IMR-90 (cell line): ENCODE results near the gene CMKLR1. TPM values are rescaled to one million over a fixed set of nuclear protein-coding genes. Genes with fewer than 3 reads are reported as not detected.

Experiments used
- ATAC-seq: fragments of 200-7000 bp; cut with Tn5 transposase; 2 replicates; pipeline ENCODE4 v1.9.1; 2020; ENCODE audit warnings: low read depth, mild to moderate bottlenecking, moderate library complexity
- BruUV-seq: library from RNA; stranded (reverse); fragments of 400-500 nt; replicated peaks from 2 replicates; lab custom pipeline; 2021; lab: Mats Ljungman, UMichigan
- CTCF ChIA-PET: fragments of 300-600 bp; formaldehyde crosslinking; extraction: SDS; loops from one replicate; lab custom pipeline; 2021; ENCODE audit warnings: antibody characterized with exemption; lab: Yijun Ruan, JAX
- POLR2A ChIA-PET: fragments of 300-600 bp; sonication (Branson Sonifier 250); formaldehyde crosslinking; loops from one replicate; lab custom pipeline; 2022; ENCODE audit warnings: antibody characterized with exemption; ENCODE audit not compliant: unreplicated experiment; lab: Charles Lee
- DNase-seq: peaks from one replicate; pipeline ENCODE4 v3.0.0; 2013
- H2AFZ ChIP-seq: replicated peaks from 2 replicates; pipeline ENCODE3; 2013; ENCODE audit warnings: low read length, mild to moderate bottlenecking; ENCODE audit not compliant: poor library complexity
- H2AK5ac ChIP-seq: 2 replicates; pipeline ENCODE4 v1.6.1; 2013; ENCODE audit warnings: low read depth, low read length, inconsistent platforms
- H2AK9ac ChIP-seq: replicated peaks from 2 replicates; pipeline ENCODE3; 2013; ENCODE audit warnings: mild to moderate bottlenecking, low read depth, low read length, moderate library complexity; ENCODE audit not compliant: poor library complexity
- H2BK120ac ChIP-seq: 2 replicates; pipeline ENCODE4 v1.6.1; 2013; ENCODE audit warnings: low read depth, low read length, inconsistent platforms
- H2BK15ac ChIP-seq: 3 replicates; pipeline ENCODE4 v1.6.1; 2013; ENCODE audit warnings: low read depth, low read length, inconsistent platforms
- H2BK20ac ChIP-seq: 2 replicates; pipeline ENCODE4 v1.6.1; 2013; ENCODE audit warnings: low read depth, mild to moderate bottlenecking, inconsistent platforms, low read length, moderate library complexity
- H2BK5ac ChIP-seq: 2 replicates; pipeline ENCODE4 v1.6.1; 2013; ENCODE audit warnings: mild to moderate bottlenecking, low read depth, low read length, inconsistent platforms; ENCODE audit not compliant: poor library complexity, severe bottlenecking
- H3K14ac ChIP-seq: replicated peaks from 2 replicates; pipeline ENCODE4 v1.6.1; 2013; ENCODE audit warnings: low read depth, low read length, inconsistent platforms
- H3K18ac ChIP-seq: 2 replicates; pipeline ENCODE4 v1.6.1; 2013; ENCODE audit warnings: low read depth, low read length, control low read depth
- H3K23ac ChIP-seq: 2 replicates; pipeline ENCODE4 v1.6.1; 2013; ENCODE audit warnings: low read depth, low read length, inconsistent platforms
- H3K27ac ChIP-seq: 2 replicates; pipeline ENCODE4 v1.5.1; 2013; ENCODE audit warnings: mild to moderate bottlenecking, control low read depth, low read length; ENCODE audit not compliant: insufficient read depth
- H3K27me3 ChIP-seq: 2 replicates; pipeline ENCODE4 v1.6.1; 2013; ENCODE audit warnings: low read length; ENCODE audit not compliant: control insufficient read depth, insufficient read depth
- H3K36me3 ChIP-seq: 2 replicates; pipeline ENCODE4 v1.6.1; 2013; ENCODE audit warnings: low read length, mixed read lengths; ENCODE audit not compliant: control insufficient read depth, insufficient read depth
- H3K4ac ChIP-seq: 2 replicates; pipeline ENCODE4 v1.6.1; 2013; ENCODE audit warnings: low read depth, low read length, inconsistent platforms
- H3K4me1 ChIP-seq: 2 replicates; pipeline ENCODE4 v1.6.1; 2013; ENCODE audit warnings: low read length, mixed read lengths; ENCODE audit not compliant: control insufficient read depth, insufficient read depth
- H3K4me2 ChIP-seq: 2 replicates; pipeline ENCODE4 v1.6.1; 2013; ENCODE audit warnings: low read depth, mild to moderate bottlenecking, control low read depth, low read length, moderate library complexity
- H3K4me3 ChIP-seq: 2 replicates; pipeline ENCODE4 v1.5.1; 2013; ENCODE audit warnings: low read depth, mild to moderate bottlenecking, control low read depth, low read length, moderate library complexity; ENCODE audit not compliant: insufficient read depth
- H3K56ac ChIP-seq: 2 replicates; pipeline ENCODE4 v1.6.1; 2013; ENCODE audit warnings: low read length, inconsistent platforms; ENCODE audit not compliant: insufficient read depth; ENCODE audit errors: extremely low read depth
- H3K79me1 ChIP-seq, 2 experiments: 2 replicates each; pipeline ENCODE4 v1.6.1; 2013; ENCODE audit warnings: low read length in 2 of 2, inconsistent platforms in 1 of 2, low read depth in 1 of 2
- H3K9ac ChIP-seq: 2 replicates; pipeline ENCODE4 v1.6.1; 2013; ENCODE audit warnings: low read depth, low read length, control low read depth
- H3K9me1 ChIP-seq: 2 replicates; pipeline ENCODE4 v1.6.1; 2013; ENCODE audit warnings: low read length, inconsistent platforms; ENCODE audit not compliant: insufficient read depth
- H3K9me3 ChIP-seq: 2 replicates; pipeline ENCODE4 v1.6.1; 2013; ENCODE audit warnings: low read length; ENCODE audit not compliant: control insufficient read depth, insufficient read depth
- H4K20me1 ChIP-seq: 2 replicates; pipeline ENCODE4 v1.6.1; 2013; ENCODE audit warnings: low read length, inconsistent platforms; ENCODE audit not compliant: insufficient read depth
- H4K5ac ChIP-seq: 2 replicates; pipeline ENCODE4 v1.6.1; 2013; ENCODE audit warnings: mild to moderate bottlenecking, low read depth, low read length, control low read depth
- H4K8ac ChIP-seq, 2 experiments: 2 replicates each; pipeline ENCODE4 v1.6.1; 2013; ENCODE audit warnings: low read depth in 2 of 2, low read length in 2 of 2, control low read depth in 1 of 2, inconsistent platforms in 1 of 2
- H4K91ac ChIP-seq: 2 replicates; pipeline ENCODE4 v1.6.1; 2013; ENCODE audit warnings: low read depth, low read length, inconsistent platforms; ENCODE audit not compliant: insufficient read depth
- BHLHE40 ChIP-seq: fragments of 150-350 bp; IDR thresholded peaks from 2 replicates; pipeline ENCODE4 v1.6.1; 2016; ENCODE audit warnings: mild to moderate bottlenecking, low read depth, low read length
- MAZ ChIP-seq: IDR thresholded peaks from 2 replicates; pipeline ENCODE4 v1.6.1; 2012; ENCODE audit warnings: low read depth, mild to moderate bottlenecking, low read length, improper control_type of control experiment, moderate library complexity, borderline replicate concordance
- NFE2L2 ChIP-seq: fragments of 150-350 bp; IDR thresholded peaks from 2 replicates; pipeline ENCODE4 v1.6.1; 2016; ENCODE audit warnings: low read depth, mild to moderate bottlenecking, low read length
- RAD21 ChIP-seq: IDR thresholded peaks from 2 replicates; pipeline ENCODE4 v1.6.1; 2012; ENCODE audit warnings: low read length, improper control_type of control experiment
- RCOR1 ChIP-seq: IDR thresholded peaks from 2 replicates; pipeline ENCODE4 v1.6.1; 2012; ENCODE audit warnings: mild to moderate bottlenecking, low read length, improper control_type of control experiment; ENCODE audit not compliant: insufficient replicate concordance
- SMC3 ChIP-seq: fragments of 150-350 bp; IDR thresholded peaks from 2 replicates; pipeline ENCODE4 v1.6.1; 2016; ENCODE audit warnings: low read depth, mild to moderate bottlenecking, antibody characterized with exemption, low read length, moderate library complexity
- WGBS, 2 experiments: methylation state at CpG; one replicate each; pipeline versions ENCODE4 v1.1.5 to v1.1.7; 2013; ENCODE audit warnings: missing lambda C conversion rate in 2 of 2; ENCODE audit not compliant: insufficient read length in 1 of 2; ENCODE audit errors: extremely low coverage in 2 of 2; 5-methylcytosine and 5-hydroxymethylcytosine counted together
- dilution Hi-C: fragments of 300-500 bp; cut with HindIII; formaldehyde crosslinking; loops from one replicate; pipeline ENCODE4 v1.14.3; 2018; ENCODE audit warnings: low sequenced_read_pairs; ENCODE audit not compliant: unreplicated experiment
- in situ Hi-C: fragments of 300-500 bp; cut with MboI; formaldehyde crosslinking; loops from 3 replicates; pipeline ENCODE4 v1.14.3; 2019; ENCODE audit warnings: low sequenced_read_pairs, inconsistent platforms, mixed read lengths
- intact Hi-C: fragments of 100-400 bp; cut with micrococcal nuclease; formaldehyde crosslinking; loops from 2 replicates; pipeline ENCODE4 v1.10.0; 2022
- polyA plus RNA-seq, 3 experiments: library from polyadenylated mRNA; depleted of rRNA; stranded (reverse); fragments of >200 nt; gene quantifications; 2 replicates each; pipeline ENCODE4 v1.2.3, GENCODE V29; 2012; ENCODE audit warnings: low replicate concordance in 1 of 3
- total RNA-seq: library from RNA; depleted of rRNA; stranded (reverse); fragments of >200 nt; gene quantifications from 2 replicates; pipeline ENCODE4 v1.2.3, GENCODE V29; 2012
- TF ChIP-seq, protein P1 (sequence below): conservative IDR thresholded peaks from 2 replicates; pipeline ENCODE4 v1.5.1; 2012; ENCODE audit warnings: mild to moderate bottlenecking, low read depth, low read length, improper control_type of control experiment
- TF ChIP-seq, protein P2 (sequence below): fragments of 150-350 bp; IDR thresholded peaks from 2 replicates; pipeline ENCODE4 v1.6.1; 2017; ENCODE audit warnings: mild to moderate bottlenecking, antibody characterized with exemption, low read length, low read depth

The CMKLR1 gene
- total and polyA plus RNA-seq, 2 of the 4 experiments (the other 2 are of a cell fraction), result not detected

DNA sequence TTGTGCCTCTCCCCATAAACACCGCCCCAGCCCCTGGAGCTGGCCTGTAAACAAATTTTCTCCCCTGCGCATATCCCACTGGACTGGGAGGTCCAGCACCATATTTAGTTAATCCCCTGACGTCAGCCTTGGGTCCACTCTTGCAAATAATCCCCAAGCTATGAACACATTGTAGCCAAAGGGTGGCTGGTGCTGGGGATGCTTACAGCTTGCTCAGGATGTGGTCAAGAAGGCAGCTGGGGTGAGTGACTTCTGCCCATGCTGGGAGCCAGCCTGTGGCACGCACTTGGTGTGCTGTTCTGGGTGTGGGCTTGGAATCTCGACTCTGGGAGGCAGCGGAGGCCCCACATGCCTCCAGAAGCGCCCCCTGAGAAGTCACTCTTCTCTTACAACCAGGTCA is 32.1 kb downstream of the CMKLR1 start:
- Histone ChIP-seq H3K56ac (no peak overlapping the region), H3K4me3 (no peak overlapping the region), H2BK15ac (no peak overlapping the region), H4K5ac (no peak overlapping the region), H3K36me3 (no peaks in the 10 kb centered on the region), H2AK9ac (no peak overlapping the region), H3K9ac (no peak overlapping the region), H3K23ac (no peak overlapping the region), H3K27ac (no peak overlapping the region), H3K4ac (no peak overlapping the region), H2AFZ (no peak overlapping the region), H3K9me3 (no peaks in the 10 kb centered on the region), H2AK5ac (no peak overlapping the region), H3K4me1 (no peaks in the 10 kb centered on the region), H3K9me1 (no peaks in the 10 kb centered on the region), H3K14ac (no peak overlapping the region), H2BK120ac (no peak overlapping the region), H3K18ac (no peak overlapping the region), H4K8ac (no peak overlapping the region), H3K4me2 (no peak overlapping the region), H3K79me1 (no peaks in the 10 kb centered on the region), H3K27me3 (no peaks in the 10 kb centered on the region), H4K91ac (no peak overlapping the region), H2BK20ac (no peak overlapping the region), H4K20me1 (no peaks in the 10 kb centered on the region), H2BK5ac (no peak overlapping the region)
- DNase-seq, result peak; percentile 35
- ChIA-PET CTCF (no interaction called here), POLR2A (no interaction called here)
- 40% methylated on average over 1 of the region's 7 CpGs; no CpG with 5 or more reads in 1 of the 2 experiments for WGBS, 2 experiments
- BruUV-seq, result no TSS peak
- ATAC-seq, result no peak
- TF ChIP-seq, protein P1, sequence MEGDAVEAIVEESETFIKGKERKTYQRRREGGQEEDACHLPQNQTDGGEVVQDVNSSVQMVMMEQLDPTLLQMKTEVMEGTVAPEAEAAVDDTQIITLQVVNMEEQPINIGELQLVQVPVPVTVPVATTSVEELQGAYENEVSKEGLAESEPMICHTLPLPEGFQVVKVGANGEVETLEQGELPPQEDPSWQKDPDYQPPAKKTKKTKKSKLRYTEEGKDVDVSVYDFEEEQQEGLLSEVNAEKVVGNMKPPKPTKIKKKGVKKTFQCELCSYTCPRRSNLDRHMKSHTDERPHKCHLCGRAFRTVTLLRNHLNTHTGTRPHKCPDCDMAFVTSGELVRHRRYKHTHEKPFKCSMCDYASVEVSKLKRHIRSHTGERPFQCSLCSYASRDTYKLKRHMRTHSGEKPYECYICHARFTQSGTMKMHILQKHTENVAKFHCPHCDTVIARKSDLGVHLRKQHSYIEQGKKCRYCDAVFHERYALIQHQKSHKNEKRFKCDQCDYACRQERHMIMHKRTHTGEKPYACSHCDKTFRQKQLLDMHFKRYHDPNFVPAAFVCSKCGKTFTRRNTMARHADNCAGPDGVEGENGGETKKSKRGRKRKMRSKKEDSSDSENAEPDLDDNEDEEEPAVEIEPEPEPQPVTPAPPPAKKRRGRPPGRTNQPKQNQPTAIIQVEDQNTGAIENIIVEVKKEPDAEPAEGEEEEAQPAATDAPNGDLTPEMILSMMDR, result no peak
- TF ChIP-seq SMC3 (no peak), NFE2L2 (no peak), RAD21 (no peak), BHLHE40 (no peak), MAZ (no peak), RCOR1 (no peak)
- TF ChIP-seq, protein P2, sequence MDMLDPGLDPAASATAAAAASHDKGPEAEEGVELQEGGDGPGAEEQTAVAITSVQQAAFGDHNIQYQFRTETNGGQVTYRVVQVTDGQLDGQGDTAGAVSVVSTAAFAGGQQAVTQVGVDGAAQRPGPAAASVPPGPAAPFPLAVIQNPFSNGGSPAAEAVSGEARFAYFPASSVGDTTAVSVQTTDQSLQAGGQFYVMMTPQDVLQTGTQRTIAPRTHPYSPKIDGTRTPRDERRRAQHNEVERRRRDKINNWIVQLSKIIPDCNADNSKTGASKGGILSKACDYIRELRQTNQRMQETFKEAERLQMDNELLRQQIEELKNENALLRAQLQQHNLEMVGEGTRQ, result no peak
- intact Hi-C loops, result no loop called here
- dilution Hi-C loops, result no loop called here
- in situ Hi-C loops, result no loop called here
